ENCODE data around the gene PROSER1. TPM values are rescaled to one million over a fixed set of nuclear protein-coding genes. Genes with fewer than 3 reads are reported as not detected.

The PROSER1 gene
- total and polyA plus RNA-seq, 9 of the 15 experiments (the other 6 are each of a cell fraction or from before 2014, with no cell fraction given), result 9.2 to 36.2 (median 10.4) TPM

GRCh38 chr13:39047560-39047959, 9.7 kb upstream of the PROSER1 start:
- ATAC-seq, result peak; percentile 84
- H3K4me3 ChIP-seq, result no peak overlapping the region
- H3K9ac ChIP-seq (ENCODE audit: insufficient read depth in 1 of 2, low read depth in 2 of 2, low read length in 2 of 2), result no peak overlapping the region
- H4K20me1 ChIP-seq (replicated peaks; ENCODE audit: control insufficient read depth, insufficient read depth, low read length), result no peaks in the 10 kb centered on the region
- CTCF ChIA-PET (ENCODE audit: low intra/inter-chr PET ratio), result no interaction called here
- intact Hi-C loops (cut with micrococcal nuclease), result no loop called here
- no peaks in the 10 kb centered on the region for H3K27me3 ChIP-seq (ENCODE audit: control insufficient read depth in 2 of 2, insufficient read depth in 2 of 2, low read length in 2 of 2)
- FAIRE-seq, result no peak
- no peaks in the 10 kb centered on the region for H3K4me1 ChIP-seq (replicated peaks in 1 of 2; ENCODE audit: control insufficient read depth in 2 of 2, insufficient read depth in 2 of 2, low read length in 2 of 2)
- DNase-seq (ENCODE audit: extremely low read depth in 1 of 4, low spot score in 3 of 4), result peak in 3 of 4 experiments; percentile 13 to 27 (median 14)
- no peak overlapping the region for H3K27ac ChIP-seq (ENCODE audit: extremely low read depth, low read depth, low read length)
- no peaks in the 10 kb centered on the region for H3K9me3 ChIP-seq (replicated peaks; ENCODE audit: control insufficient read depth, insufficient read depth, low read depth, low read length)
- in situ Hi-C loops (cut with MboI), result no loop called here
- no peaks in the 10 kb centered on the region for H3K79me2 ChIP-seq (ENCODE audit: control insufficient read depth, insufficient read depth, low read length)
- POLR2A ChIA-PET, result interaction anchor here (1.1 kb wide), 1 partner anchor 9 kb away, joined by 3 read pairs; the partner anchor contains the start of genes NHLRC3 and PROSER1
- no TSS peak for BruUV-seq (replicated peaks)
- no peak overlapping the region for H3K4me2 ChIP-seq (ENCODE audit: insufficient read depth, low read length)
- 21% methylated on average over 2 of the region's 2 CpGs for WGBS (ENCODE audit: insufficient coverage, low coverage, missing lambda C conversion rate)
- H2AFZ ChIP-seq (ENCODE audit: low read depth, low read length), result no peak overlapping the region
- H3K36me3 ChIP-seq (ENCODE audit: control insufficient read depth, insufficient read depth, low read length), result peaks cover 12% of the 10 kb centered on the region
- TF ChIP-seq CREB3L1 (IDR thresholded peaks at IDR 0.05; ENCODE audit: borderline replicate concordance, low read depth) (no peak), CTCFL (IDR thresholded peaks at IDR 0.05; ENCODE audit: borderline replicate concordance, insufficient read depth, low read depth, low read length, poor library complexity, severe bottlenecking) (peak; percentile 3), CTCF (IDR thresholded peaks at IDR 0.05 in 2 of 3, conservative IDR thresholded peaks at IDR 0.05 in 1 of 3; ENCODE audit: insufficient read depth in 2 of 3, low read depth in 1 of 3, low read length in 3 of 3) (peak in 1 of 3 experiments; percentile 11; a peak in 1 of 6 replicates), ZSCAN32 (CRISPR knock-in tag; IDR thresholded peaks at IDR 0.05) (no peak)
- no peaks in the 10 kb centered on the region for H3K9me1 ChIP-seq (ENCODE audit: control insufficient read depth, insufficient read depth, low read length)
